HepG2 (cell line): ENCODE measurements around the gene PEX10. TPM values are rescaled to one million over a fixed set of nuclear protein-coding genes. Genes with fewer than 3 reads are reported as not detected.

ENCODE experiments used
- ADNP ChIP-seq: sonication (generic); formaldehyde crosslinking; IDR thresholded peaks from 2 replicates; pipeline ENCODE4 v1.4.0; 2020; ENCODE audit warnings: missing genetic modification reagents
- BHLHE40 ChIP-seq: IDR thresholded peaks from 2 replicates; pipeline ENCODE4 v1.6.1; 2011; ENCODE audit warnings: low read length, improper control_type of control experiment
- DRAP1 ChIP-seq: IDR thresholded peaks from 2 replicates; pipeline ENCODE4 v1.6.1; 2016; ENCODE audit warnings: missing genetic modification reagents, missing compliant biosample characterization
- HHEX ChIP-seq: IDR thresholded peaks from 2 replicates; pipeline ENCODE4 v1.6.1; 2016; ENCODE audit warnings: control low read depth
- MNT ChIP-seq: fragments of 450-650 bp; IDR thresholded peaks from 2 replicates; pipeline ENCODE4 v1.6.1; 2016
- NFYC ChIP-seq: IDR thresholded peaks from 2 replicates; pipeline ENCODE4 v1.6.1; 2016; ENCODE audit warnings: missing genetic modification reagents, missing compliant biosample characterization
- PBX2 ChIP-seq: IDR thresholded peaks from 2 replicates; pipeline ENCODE4 v1.6.1; 2016; ENCODE audit warnings: control low read depth
- POGZ ChIP-seq: sonication (generic); formaldehyde crosslinking; IDR thresholded peaks from 2 replicates; pipeline ENCODE4 v1.4.0; 2020; ENCODE audit warnings: mild to moderate bottlenecking, missing genetic modification reagents
- SOX5 ChIP-seq: IDR thresholded peaks from 2 replicates; pipeline ENCODE4 v1.6.1; 2016; ENCODE audit warnings: borderline replicate concordance
- TFDP2 ChIP-seq: sonication (generic); formaldehyde crosslinking; IDR thresholded peaks from 2 replicates; pipeline ENCODE4 v1.4.0; 2020; ENCODE audit warnings: missing genetic modification reagents
- ZBED4 ChIP-seq: sonication (generic); formaldehyde crosslinking; IDR thresholded peaks from 2 replicates; pipeline ENCODE4 v1.4.0; 2020; ENCODE audit warnings: missing genetic modification reagents, borderline replicate concordance
- ZNF282 ChIP-seq: fragments of 450-650 bp; IDR thresholded peaks from 2 replicates; pipeline ENCODE4 v1.6.1; 2018; ENCODE audit not compliant: partially characterized antibody
- ZNF501 ChIP-seq: sonication (generic); formaldehyde crosslinking; IDR thresholded peaks from 2 replicates; pipeline ENCODE4 v1.5.1; 2020; ENCODE audit warnings: mild to moderate bottlenecking, moderate library complexity, missing genetic modification reagents
- ZNF577 ChIP-seq: sonication (generic); formaldehyde crosslinking; IDR thresholded peaks from 2 replicates; pipeline ENCODE4 v1.4.0; 2020; ENCODE audit warnings: mild to moderate bottlenecking, low read depth, missing genetic modification reagents, borderline replicate concordance
- ZNF687 ChIP-seq: sonication (generic); formaldehyde crosslinking; IDR thresholded peaks from 2 replicates; pipeline ENCODE4 v1.5.1; 2020; ENCODE audit warnings: mild to moderate bottlenecking, missing genetic modification reagents, moderate library complexity
- polyA plus RNA-seq, 8 experiments: library from polyadenylated mRNA; depleted of rRNA in 3 of 8; stranded (reverse) in 7 of 8; unstranded in 1 of 8; fragments of >200 nt; fragmentation: Illumina TruSeq in 4 of 8; extraction: Trizol in 4 of 8; gene quantifications; 2 replicates each; pipeline versions ENCODE4 v1.2.1 to v1.2.3, GENCODE V29; 2011 to 2016; ENCODE audit warnings: low read depth in 4 of 8, missing spikeins in 1 of 8, mixed read lengths in 1 of 8; ENCODE audit not compliant: insufficient read depth in 1 of 8
- total RNA-seq, 5 experiments: library from RNA; depleted of rRNA; stranded (reverse); fragments of >200 nt; fragmentation: Illumina TruSeq; extraction: Trizol; gene quantifications; 2 replicates each; pipeline ENCODE4 v1.2.3, GENCODE V29; 2016; ENCODE audit warnings: low read depth in 1 of 5

PEX10 gene
- total and polyA plus RNA-seq, 2 of the 13 experiments (the other 11 are each of a cell fraction or from before 2014, with no cell fraction given): 16.1 to 39.6 TPM

- TF ChIP-seq ZNF687 (CRISPR knock-in tag) (peak; percentile 85), ZNF501 (no peak), POGZ (CRISPR knock-in tag) (no peak), SOX5 (CRISPR knock-in tag) (no peak), ADNP (CRISPR knock-in tag) (no peak), PBX2 (CRISPR knock-in tag) (no peak), ZNF282 (no peak), NFYC (CRISPR knock-in tag) (0 out of 2 replicates have a peak, but pooled peaks have one; percentile 11), HHEX (no peak), BHLHE40 (no peak), ZNF577 (CRISPR knock-in tag) (no peak), ZBED4 (peak; percentile 14; the same call in 1 of the 2 replicates), DRAP1 (CRISPR knock-in tag) (no peak), TFDP2 (CRISPR knock-in tag) (peak; percentile 83), MNT (no peak)
These were observed 570 bp upstream of the PEX10 start (continued) for GRCh38 chr1:2412773-2413494.
